HEK293T (cell line): ENCODE measurements around the gene NFKBIB.

ENCODE experiments used
- CTCF ChIA-PET: fragments of 350-600 bp; formaldehyde crosslinking; extraction: SDS; loops from one replicate; lab custom pipeline; 2021; ENCODE audit warnings: antibody characterized with exemption, inconsistent platforms; lab: Yijun Ruan, JAX
- POLR2A ChIA-PET: fragments of 350-600 bp; formaldehyde crosslinking; extraction: SDS; loops from one replicate; lab custom pipeline; 2020; ENCODE audit warnings: antibody characterized with exemption, inconsistent platforms; lab: Yijun Ruan, JAX
- DNase-seq: peaks from one replicate; pipeline ENCODE4 v3.0.0; 2012; ENCODE audit warnings: mixed read lengths; ENCODE audit errors: extremely low spot score
- BHLHE40 ChIP-seq: fragments of 450-650 bp; IDR thresholded peaks from 2 replicates; pipeline ENCODE4 v1.6.1; 2016; ENCODE audit warnings: mild to moderate bottlenecking, moderate library complexity, borderline replicate concordance
- CTBP1 ChIP-seq: fragments of 450-650 bp; IDR thresholded peaks from 2 replicates; pipeline ENCODE4 v1.6.1; 2016; ENCODE audit warnings: borderline replicate concordance
- ELF4 ChIP-seq: fragments of 450-650 bp; IDR thresholded peaks from 2 replicates; pipeline ENCODE4 v1.6.1; 2017; ENCODE audit warnings: antibody characterized with exemption
- FOXA1 ChIP-seq: fragments of 450-650 bp; IDR thresholded peaks from 2 replicates; pipeline ENCODE4 v1.6.1; 2016; ENCODE audit warnings: mild to moderate bottlenecking
- FOXK2 ChIP-seq: fragments of 450-650 bp; IDR thresholded peaks from 2 replicates; pipeline ENCODE4 v1.6.1; 2016; ENCODE audit warnings: mild to moderate bottlenecking
- FOXM1 ChIP-seq: fragments of 450-650 bp; IDR thresholded peaks from 2 replicates; pipeline ENCODE4 v1.6.1; 2017; ENCODE audit warnings: mild to moderate bottlenecking, borderline replicate concordance
- HDGF ChIP-seq: fragments of 450-650 bp; IDR thresholded peaks from 2 replicates; pipeline ENCODE4 v1.6.1; 2017; ENCODE audit warnings: antibody characterized with exemption, borderline replicate concordance
- L3MBTL2 ChIP-seq: fragments of 450-650 bp; conservative IDR thresholded peaks from 2 replicates; pipeline ENCODE4 v1.6.1; 2016; ENCODE audit warnings: mild to moderate bottlenecking
- LEF1 ChIP-seq: fragments of 450-650 bp; IDR thresholded peaks from 2 replicates; pipeline ENCODE4 v1.6.1; 2017; ENCODE audit warnings: mild to moderate bottlenecking, borderline replicate concordance
- NFRKB ChIP-seq: fragments of 450-650 bp; IDR thresholded peaks from 2 replicates; pipeline ENCODE4 v1.6.1; 2016; ENCODE audit warnings: mild to moderate bottlenecking, moderate library complexity
- PKNOX1 ChIP-seq: fragments of 450-650 bp; IDR thresholded peaks from 2 replicates; pipeline ENCODE4 v1.6.1; 2016
- SP1 ChIP-seq: fragments of 450-650 bp; IDR thresholded peaks from 2 replicates; pipeline ENCODE4 v1.6.1; 2017
- SUZ12 ChIP-seq: fragments of 450-650 bp; IDR thresholded peaks from 2 replicates; pipeline ENCODE4 v1.6.1; 2016; ENCODE audit warnings: mild to moderate bottlenecking
- TARDBP ChIP-seq: fragments of 450-650 bp; IDR thresholded peaks from 2 replicates; pipeline ENCODE4 v1.6.1; 2016
- ZNF384 ChIP-seq: fragments of 450-650 bp; IDR thresholded peaks from 2 replicates; pipeline ENCODE4 v1.6.1; 2016

NFKBIB gene

GRCh38 chr19:38946229-38947010 is 46.7 kb downstream of the NFKBIB start:
- TF ChIP-seq LEF1 (no peak), FOXA1 (no peak), PKNOX1 (no peak), L3MBTL2 (no peak), SP1 (no peak), ELF4 (no peak), BHLHE40 (no peak), TARDBP (no peak)
- DNase-seq = no peak
- POLR2A ChIA-PET = no interaction called here
- CTCF ChIA-PET = interaction anchor here (0.5 kb wide), 1 partner anchor 46 kb away, joined by 5 read pairs; no protein-coding TSS in a partner anchor

GRCh38 chr19:38949580-38950367 is 50.0 kb downstream of the NFKBIB start:
- ChIA-PET POLR2A (no interaction called here), CTCF (interaction anchor here (0.6 kb wide), 1 partner anchor 41 kb away, joined by 3 read pairs; no protein-coding TSS in a partner anchor)
- DNase-seq = no peak
- TF ChIP-seq PKNOX1 = no peak
- no peak for TF ChIP-seq FOXA1
- no peak for TF ChIP-seq BHLHE40
- no peak for TF ChIP-seq FOXM1

GRCh38 chr19:38951187-38951586 is 51.4 kb downstream of the NFKBIB start:
- no peak for TF ChIP-seq FOXA1
- TF ChIP-seq BHLHE40 = no peak
- no peak for TF ChIP-seq ELF4
- no peak for TF ChIP-seq HDGF
- no peak for TF ChIP-seq TARDBP
- TF ChIP-seq PKNOX1 = no peak
- no peak for TF ChIP-seq FOXM1
- ChIA-PET POLR2A (no interaction called here), CTCF (interaction anchor here (1.1 kb wide), 1 partner anchor 11 kb away, joined by 3 read pairs; no protein-coding TSS in a partner anchor)
- DNase-seq = no peak

GRCh38 chr19:38952395-38953165 is 52.8 kb downstream of the NFKBIB start:
- no peak for DNase-seq
- CTCF ChIA-PET = no interaction called here
- TF ChIP-seq ELF4 (no peak), NFRKB (no peak), CTBP1 (no peak), PKNOX1 (no peak), FOXK2 (no peak), SUZ12 (no peak), TARDBP (no peak), FOXM1 (no peak), FOXA1 (no peak), SP1 (no peak), ZNF384 (no peak)
- POLR2A ChIA-PET = interaction anchor here (2.3 kb wide), 1 partner anchor 22 kb away, joined by 7 read pairs; the partner anchor contains the start of genes MRPS12 and SARS2

GRCh38 chr19:38953677-38954076 is 53.9 kb downstream of the NFKBIB start:
- ChIA-PET POLR2A (interaction anchor here (2.3 kb wide), 1 partner anchor 23 kb away, joined by 7 read pairs; the partner anchor contains the start of genes MRPS12 and SARS2), CTCF (no interaction called here)
- DNase-seq = no peak
- TF ChIP-seq PKNOX1 (no peak), NFRKB (no peak)
